Adrenal gland (tissue), 12 donors: Measurements from ENCODE around the gene PHF12. TPM values are rescaled to one million over a fixed set of nuclear protein-coding genes. Genes with fewer than 3 reads are reported as not detected.

ENCODE experiments used
- DNase-seq, 7 donors: peaks; one replicate each; pipeline ENCODE4 v3.0.0-alpha.2; 2019 to 2020
- H3K27ac ChIP-seq, 5 donors: fragments of 200-600 bp; sonication (generic) in 4 of 5; 1 replicate in 3 of 5; 2 replicates in 2 of 5; pipeline versions ENCODE4 v1.5.1 to v1.8.0; 2016 to 2020; ENCODE audit warnings: mild to moderate bottlenecking in 1 of 5
- H3K27me3 ChIP-seq: fragments of 200-600 bp; 2 replicates; pipeline ENCODE4 v1.8.0; 2021
- H3K36me3 ChIP-seq, 2 donors: fragments of 200-600 bp; replicated peaks in 1 of 2; 1 replicate in 1 of 2; 2 replicates in 1 of 2; pipeline versions ENCODE4 v1.5.1 to v1.8.0; 2018 to 2022
- H3K4me1 ChIP-seq, 2 donors: fragments of 200-600 bp; replicated peaks in 1 of 2; 1 replicate in 1 of 2; 2 replicates in 1 of 2; pipeline versions ENCODE4 v1.5.1 to v1.8.0; 2018 to 2021
- H3K4me3 ChIP-seq, 4 donors: fragments of 200-600 bp; sonication (generic) in 3 of 4; one replicate each; pipeline ENCODE4 v1.5.1; 2016 to 2018
- H3K9me3 ChIP-seq, 3 donors: fragments of 200-600 bp; sonication (generic) in 1 of 3; replicated peaks in 1 of 3; 1 replicate in 2 of 3; 2 replicates in 1 of 3; pipeline versions ENCODE4 v1.5.1 to v1.8.0; 2016 to 2021
- POLR2A ChIP-seq, 2 donors: fragments of 450-650 bp; IDR thresholded peaks; one replicate each; pipeline ENCODE4 v1.6.1; 2017; ENCODE audit warnings: antibody characterized with exemption in 2 of 2, mild to moderate bottlenecking in 2 of 2, moderate library complexity in 1 of 2
- WGBS, 4 donors: extraction: QIAGEN DNeasy Blood & Tissue Kit in 2 of 4; methylation state at CpG; one replicate each; pipeline versions ENCODE4 v1.1.5 to v1.1.7; 2013 to 2017; 5-methylcytosine and 5-hydroxymethylcytosine counted together
- intact Hi-C, 2 donors: fragments of 100-400 bp; cut with DNase I; formaldehyde crosslinking; loops; one replicate each; pipeline versions ENCODE4 v1.14.1 to v1.15.0; 2022 to 2023
- polyA plus RNA-seq, 3 donors: library from polyadenylated mRNA; stranded (reverse); fragments of 200-250 nt in 2 of 3; fragments of 350-450 nt in 1 of 3; fragmentation: Illumina TruSeq in 1 of 3; extraction: RNeasy Lipid Tissue Mini Kit (QIAGEN cat#74804) in 1 of 3; gene quantifications; one replicate each; pipeline ENCODE4 v1.2.3, GENCODE V29; 2013 to 2014
- total RNA-seq, 9 donors: library from RNA; depleted of rRNA in 4 of 9; stranded (reverse); fragments of >200 nt in 4 of 9; fragments of 120-200 nt in 1 of 9; fragmentation: NEBNext Ultra II Directional in 1 of 9; extraction: Animal tissue kit (Norgen Biotek cat#: 25700) in 1 of 9; gene quantifications; one replicate each; pipeline versions ENCODE4 v1.1.0 to v1.2.4, GENCODE V29; 2013 to 2023
- TF ChIP-seq, protein P1 (sequence below), 6 experiments: fragments of 450-650 bp in 4 of 6; fragments of 200-600 bp in 2 of 6; sonication (generic) in 1 of 6; IDR thresholded peaks; 1 replicate in 5 of 6; 2 replicates in 1 of 6; pipeline versions ENCODE4 v1.5.1 to v1.8.0; 2016 to 2021; ENCODE audit warnings: antibody characterized with exemption in 6 of 6, mild to moderate bottlenecking in 2 of 6, moderate library complexity in 1 of 6
- donor health status: healthy with polysubstance abuse.
- donor health status: Bipolar disorder and iron deficiency.
- donor health status: DM: yes; HTN: yes; CAD: no.
- donor health status: DM: no; HTN: no; CAD: no.
- donor health status: DM: no; HTN: no; CAD: no.
- donor health status: DM: yes; HTN: yes; CAD: no.

PHF12 gene
- total and polyA plus RNA-seq, 12 donors, result 14.4 to 47.9 (median 26.3) TPM

DNA sequence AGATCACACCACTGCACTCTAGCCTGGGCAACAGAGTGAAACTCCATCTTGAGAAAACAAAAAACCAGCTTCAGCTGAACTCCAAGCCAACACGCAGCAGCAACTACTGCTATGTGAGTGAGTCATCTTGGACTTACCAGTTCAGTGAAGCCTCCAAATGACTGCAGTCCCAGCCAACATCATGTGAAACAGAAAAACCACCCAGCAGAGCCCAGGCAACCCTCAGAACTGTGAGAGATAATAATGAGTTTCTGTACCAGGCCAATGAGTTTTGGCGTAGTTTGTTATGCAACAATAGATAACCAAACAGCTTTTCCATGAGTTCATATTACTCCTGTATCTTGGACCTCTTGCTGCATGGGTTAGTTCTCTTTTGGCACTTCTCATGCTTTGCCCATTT, 23.3 kb downstream of the PHF12 start:
- Histone ChIP-seq H3K9me3 (no peaks in the 10 kb centered on the region), H3K4me3 (no peak overlapping the region), H3K27ac (no peak overlapping the region), H3K36me3 (peaks cover 0 to 13% of the 10 kb centered on the region in 2 donors), H3K4me1 (peaks cover 0 to 26% of the 10 kb centered on the region in 2 donors), H3K27me3 (no peaks in the 10 kb centered on the region)
- DNase-seq, result no peak
- WGBS, 4 donors, result 98 to 100% (median 99%) methylated on average over 2 of the region's 2 CpGs
- TF ChIP-seq, protein P1, sequence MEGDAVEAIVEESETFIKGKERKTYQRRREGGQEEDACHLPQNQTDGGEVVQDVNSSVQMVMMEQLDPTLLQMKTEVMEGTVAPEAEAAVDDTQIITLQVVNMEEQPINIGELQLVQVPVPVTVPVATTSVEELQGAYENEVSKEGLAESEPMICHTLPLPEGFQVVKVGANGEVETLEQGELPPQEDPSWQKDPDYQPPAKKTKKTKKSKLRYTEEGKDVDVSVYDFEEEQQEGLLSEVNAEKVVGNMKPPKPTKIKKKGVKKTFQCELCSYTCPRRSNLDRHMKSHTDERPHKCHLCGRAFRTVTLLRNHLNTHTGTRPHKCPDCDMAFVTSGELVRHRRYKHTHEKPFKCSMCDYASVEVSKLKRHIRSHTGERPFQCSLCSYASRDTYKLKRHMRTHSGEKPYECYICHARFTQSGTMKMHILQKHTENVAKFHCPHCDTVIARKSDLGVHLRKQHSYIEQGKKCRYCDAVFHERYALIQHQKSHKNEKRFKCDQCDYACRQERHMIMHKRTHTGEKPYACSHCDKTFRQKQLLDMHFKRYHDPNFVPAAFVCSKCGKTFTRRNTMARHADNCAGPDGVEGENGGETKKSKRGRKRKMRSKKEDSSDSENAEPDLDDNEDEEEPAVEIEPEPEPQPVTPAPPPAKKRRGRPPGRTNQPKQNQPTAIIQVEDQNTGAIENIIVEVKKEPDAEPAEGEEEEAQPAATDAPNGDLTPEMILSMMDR (IDR thresholded peaks at IDR 0.05), result no peak
- TF ChIP-seq POLR2A (IDR thresholded peaks at IDR 0.05), result no peak
- intact Hi-C loops, result no loop called here

DNA sequence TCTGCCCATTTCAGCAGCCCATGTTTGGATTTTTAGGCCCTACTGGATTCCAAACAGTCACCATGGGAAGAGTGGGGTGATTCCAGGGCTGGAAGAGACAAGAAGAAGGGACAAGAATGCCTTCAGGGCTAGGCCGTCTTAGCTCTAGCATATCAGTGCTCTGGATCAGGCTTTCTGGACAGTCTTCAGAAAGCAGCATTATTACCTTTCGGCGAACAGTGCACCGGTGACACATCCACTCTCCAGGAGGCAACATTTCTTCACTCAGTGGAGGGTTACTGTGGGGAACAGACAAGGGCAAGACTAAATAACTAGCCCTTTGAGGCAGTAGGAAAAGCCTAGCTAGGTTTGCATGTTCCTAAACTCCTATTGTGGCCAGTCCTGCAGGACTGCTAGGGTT, 24.5 kb downstream of the PHF12 start:
- peaks cover 0 to 26% of the 10 kb centered on the region in 2 donors for H3K36me3 ChIP-seq

DNA sequence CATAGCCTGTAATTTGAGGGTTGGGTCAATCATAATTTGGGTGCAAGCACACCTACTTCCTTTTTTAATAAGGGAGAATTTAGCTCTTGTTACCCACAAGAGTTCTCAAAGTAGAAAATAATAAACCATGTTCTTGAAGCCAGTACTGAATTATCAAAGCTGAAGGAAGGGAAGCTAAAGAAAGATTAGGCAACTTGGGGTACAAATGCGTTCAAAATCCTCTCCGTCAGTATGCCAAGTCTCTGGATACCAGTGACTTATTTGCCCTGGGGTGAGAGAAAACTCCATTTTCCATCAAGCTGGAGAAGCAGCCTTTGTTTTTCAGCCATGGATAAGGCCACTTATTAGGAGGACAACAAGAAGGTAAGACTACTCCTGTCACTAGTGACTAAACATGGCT, 25.0 kb downstream of the PHF12 start:
- Histone ChIP-seq H3K36me3 (peaks cover 0 to 30% of the 10 kb centered on the region in 2 donors), H3K4me1 (peaks cover 0 to 26% of the 10 kb centered on the region in 2 donors), H3K9me3 (no peaks in the 10 kb centered on the region), H3K27me3 (no peaks in the 10 kb centered on the region), H3K4me3 (no peak overlapping the region), H3K27ac (peak overlapping the region in 2 of 5 donors; percentile 50 to 67)
- TF ChIP-seq, protein P1 (IDR thresholded peaks at IDR 0.05), result no peak
- TF ChIP-seq POLR2A (IDR thresholded peaks at IDR 0.05), result no peak
- DNase-seq, result no peak
- 65 to 94% (median 75%) methylated on average over 2 of the region's 2 CpGs for WGBS, 4 donors
- intact Hi-C loops, result no loop called here

More for the DNA sequence above, 24.5 kb downstream of the PHF12 start:
- peak overlapping the region in 2 of 5 donors; percentile 50 to 67 for H3K27ac ChIP-seq
- no peak overlapping the region for H3K4me3 ChIP-seq
- no peaks in the 10 kb centered on the region for H3K27me3 ChIP-seq
- TF ChIP-seq, protein P1 (IDR thresholded peaks at IDR 0.05), result no peak
- no peak for TF ChIP-seq POLR2A (IDR thresholded peaks at IDR 0.05)
- H3K9me3 ChIP-seq, result no peaks in the 10 kb centered on the region
- H3K4me1 ChIP-seq, result peaks cover 0 to 26% of the 10 kb centered on the region in 2 donors
- no peak for DNase-seq
- intact Hi-C loops, result no loop called here
- WGBS, 4 donors, result 78 to 100% (median 93%) methylated on average over 4 of the region's 4 CpGs

DNA sequence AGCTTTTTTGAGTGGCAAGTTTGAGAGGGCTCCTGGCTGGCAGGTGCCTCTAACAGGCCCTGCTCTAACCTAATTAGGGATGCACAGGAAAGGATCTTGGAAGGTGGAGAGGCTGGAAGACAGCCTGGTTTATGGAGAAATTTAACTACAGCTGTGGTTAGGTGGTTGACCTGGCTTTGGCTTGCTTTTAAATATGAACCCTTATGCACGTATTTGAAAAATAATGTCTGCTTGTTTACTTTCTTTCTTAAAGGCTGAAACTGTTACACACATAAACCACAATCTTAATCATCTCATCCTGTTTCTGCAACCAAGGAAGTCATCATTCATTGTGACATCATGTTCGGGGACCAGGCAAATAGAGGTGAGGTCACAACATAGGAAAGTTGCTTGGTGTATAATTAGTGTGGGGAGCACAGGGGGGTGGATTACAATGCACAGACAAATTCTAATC, 25.4 kb downstream of the PHF12 start:
- peaks cover 0 to 34% of the 10 kb centered on the region in 2 donors for H3K36me3 ChIP-seq
- intact Hi-C loops, result no loop called here
- H3K4me1 ChIP-seq, result peaks cover 0 to 26% of the 10 kb centered on the region in 2 donors
- TF ChIP-seq, protein P1 (IDR thresholded peaks at IDR 0.05), result no peak
- no peak for TF ChIP-seq POLR2A (IDR thresholded peaks at IDR 0.05)
- no peak for DNase-seq
- no peaks in the 10 kb centered on the region for H3K9me3 ChIP-seq
- H3K27me3 ChIP-seq, result no peaks in the 10 kb centered on the region
- H3K27ac ChIP-seq, result peak overlapping the region in 2 of 5 donors; percentile 53 to 67
- no peak overlapping the region for H3K4me3 ChIP-seq
- WGBS, 4 donors, result 17 to 26% (median 25%) methylated on average over 2 of the region's 2 CpGs
